MV-4-11 (cell line): ENCODE results near the gene MBNL2.

Experiments used
- DNase-seq: peaks from one replicate; lab custom pipeline; 2025; lab: John Stamatoyannopoulos, UW

MBNL2 gene

GRCh38 chr13:97234742-97235141, 12.6 kb downstream of the MBNL2 start:
- no peak for DNase-seq

- no peak for DNase-seq
Observed at GRCh38 chr13:97235549-97236231, 13.6 kb downstream of the MBNL2 start.

- DNase-seq = no peak
Observed at GRCh38 chr13:97237388-97237787, 15.3 kb downstream of the MBNL2 start.

- no peak for DNase-seq
Observed at GRCh38 chr13:97238432-97238831, 16.3 kb downstream of the MBNL2 start.

- no peak for DNase-seq
Observed at GRCh38 chr13:97238883-97239282, 16.8 kb downstream of the MBNL2 start.

- DNase-seq = no peak
Observed at GRCh38 chr13:97239306-97239705, 17.2 kb downstream of the MBNL2 start.

- no peak for DNase-seq
Observed at GRCh38 chr13:97239943-97240787, 18.0 kb downstream of the MBNL2 start.

- no peak for DNase-seq
Observed at GRCh38 chr13:97240788-97241734, 18.9 kb downstream of the MBNL2 start.

GRCh38 chr13:97241761-97242160, 19.6 kb downstream of the MBNL2 start:
- no peak for DNase-seq

GRCh38 chr13:97242755-97243497, 20.8 kb downstream of the MBNL2 start:
- no peak for DNase-seq

GRCh38 chr13:97243915-97244781, 22.0 kb downstream of the MBNL2 start:
- DNase-seq = no peak

- DNase-seq = no peak
Observed at GRCh38 chr13:97245011-97245410, 22.9 kb downstream of the MBNL2 start.

- DNase-seq = no peak
Observed at GRCh38 chr13:97246596-97247158, 24.5 kb downstream of the MBNL2 start.

GRCh38 chr13:97248243-97248642, 26.1 kb downstream of the MBNL2 start:
- no peak for DNase-seq

- no peak for DNase-seq
Observed at GRCh38 chr13:97249093-97249795, 27.1 kb downstream of the MBNL2 start.

- no peak for DNase-seq
Observed at GRCh38 chr13:97249796-97250495, 27.8 kb downstream of the MBNL2 start.

- DNase-seq = no peak
Observed at GRCh38 chr13:97250560-97250959, 28.4 kb downstream of the MBNL2 start.

- DNase-seq = no peak
Observed at GRCh38 chr13:97252735-97253134, 30.6 kb downstream of the MBNL2 start.
